Measurements from ENCODE around the gene KBTBD4. TPM values are rescaled to one million over a fixed set of nuclear protein-coding genes. Genes with fewer than 3 reads are reported as not detected.
"Not testable (repeated sequence)": the region's sequence is repeated elsewhere in the genome, so short reads cannot be mapped to it uniquely, and the experiment has no call there.

The KBTBD4 gene
- polyA plus RNA-seq, 3 donors = 25.8 to 27.5 (median 25.9) TPM

- no peak for DNase-seq (ENCODE audit: extremely low read depth in 1 of 11, low read depth in 9 of 11, low spot score in 4 of 11)
Observed at GRCh38 chr11:47570651-47571356, 8.0 kb downstream of the KBTBD4 start.

DNA sequence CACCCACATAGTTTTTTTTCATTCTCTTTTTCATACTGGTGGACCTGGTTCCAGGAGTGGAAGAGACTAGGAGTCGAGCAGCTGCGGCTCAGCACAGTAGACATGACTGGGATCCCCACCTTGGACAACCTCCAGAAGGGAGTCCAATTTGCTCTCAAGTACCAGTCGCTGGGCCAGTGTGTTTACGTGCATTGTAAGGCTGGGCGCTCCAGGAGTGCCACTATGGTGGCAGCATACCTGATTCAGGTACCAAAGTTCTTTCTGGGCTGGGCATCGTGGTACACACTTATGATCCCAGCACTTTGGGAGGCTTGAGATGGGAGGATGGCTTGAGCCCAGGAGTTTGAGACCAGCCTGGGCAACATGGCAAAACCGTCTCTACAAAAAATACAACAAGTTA is 9.1 kb downstream of the KBTBD4 start:
- DNase-seq (ENCODE audit: extremely low read depth in 1 of 11, low read depth in 9 of 11, low spot score in 4 of 11) = no peak

DNA sequence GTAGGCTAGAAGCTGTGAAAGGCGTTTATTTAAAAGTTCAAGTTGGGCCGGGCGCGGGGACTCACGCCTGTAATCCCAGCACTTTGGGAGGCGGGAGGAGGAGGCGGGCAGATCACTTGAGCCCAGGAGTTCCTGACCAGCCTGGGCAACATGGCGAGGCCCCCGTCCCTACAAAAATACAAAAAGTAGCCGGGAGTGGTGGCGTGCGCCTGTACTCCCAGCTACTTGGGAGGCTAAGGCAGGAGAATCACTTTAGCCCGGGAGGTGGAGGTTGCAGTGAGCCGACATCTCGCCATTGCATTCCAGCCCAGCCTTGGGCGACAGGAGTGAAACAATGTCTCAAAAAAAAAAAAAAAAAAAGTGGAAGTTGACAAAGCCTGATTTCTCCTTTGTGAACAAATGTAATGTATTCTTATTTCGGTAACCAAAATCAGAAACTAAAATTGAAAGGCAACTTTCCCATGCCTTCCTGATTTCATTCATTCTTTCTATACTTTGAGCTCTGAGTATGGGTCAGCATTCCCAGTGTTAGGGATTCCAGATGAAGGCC is 12.5 kb downstream of the KBTBD4 start:
- DNase-seq (ENCODE audit: extremely low read depth in 1 of 11, low read depth in 9 of 11, low spot score in 4 of 11) = no peak

DNA sequence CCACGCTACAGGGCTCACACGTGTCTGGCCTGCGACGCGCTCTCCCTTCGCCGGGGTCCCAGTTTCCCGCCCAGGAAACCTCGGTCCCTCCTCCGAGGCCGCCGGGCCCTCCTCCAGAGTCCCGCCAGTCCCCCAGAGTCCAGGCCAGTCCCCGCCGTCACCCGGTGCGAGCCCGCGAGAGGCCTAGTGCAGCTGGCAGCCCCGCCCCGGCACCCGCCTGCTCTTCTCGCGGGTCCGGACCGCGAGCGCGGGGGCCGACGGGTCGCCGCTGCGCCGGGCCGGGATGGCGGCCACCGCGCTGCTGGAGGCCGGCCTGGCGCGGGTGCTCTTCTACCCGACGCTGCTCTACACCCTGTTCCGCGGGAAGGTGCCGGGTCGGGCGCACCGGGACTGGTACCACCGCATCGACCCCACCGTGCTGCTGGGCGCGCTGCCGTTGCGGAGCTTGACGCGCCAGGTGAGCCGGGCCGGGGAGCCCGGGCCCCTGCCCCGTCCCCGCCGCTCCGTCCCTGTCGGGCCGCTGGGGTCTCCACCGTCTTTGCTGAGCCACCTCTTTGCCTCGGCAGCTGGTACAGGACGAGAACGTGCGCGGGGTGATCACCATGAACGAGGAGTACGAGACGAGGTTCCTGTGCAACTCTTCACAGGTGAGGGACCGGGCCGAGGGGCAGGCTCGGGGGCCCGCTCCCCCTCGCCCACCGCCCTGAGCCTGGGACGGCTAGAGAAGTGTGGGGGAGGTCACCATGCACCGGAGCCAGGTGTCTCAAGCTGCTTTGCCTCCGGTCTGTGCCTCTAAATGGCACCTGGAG is 13.2 kb downstream of the KBTBD4 start, which contains the start of gene PTPMT1:
PTPMT1 (plus strand) TSS at position 260 of the 809 bp plus-strand sequence; CDS start at position 284, 24 bp downstream.
- peak in 7 of 11 donors; percentile 59 to 67 (median 62) for DNase-seq (ENCODE audit: extremely low read depth in 1 of 11, low read depth in 9 of 11, low spot score in 4 of 11)

DNA sequence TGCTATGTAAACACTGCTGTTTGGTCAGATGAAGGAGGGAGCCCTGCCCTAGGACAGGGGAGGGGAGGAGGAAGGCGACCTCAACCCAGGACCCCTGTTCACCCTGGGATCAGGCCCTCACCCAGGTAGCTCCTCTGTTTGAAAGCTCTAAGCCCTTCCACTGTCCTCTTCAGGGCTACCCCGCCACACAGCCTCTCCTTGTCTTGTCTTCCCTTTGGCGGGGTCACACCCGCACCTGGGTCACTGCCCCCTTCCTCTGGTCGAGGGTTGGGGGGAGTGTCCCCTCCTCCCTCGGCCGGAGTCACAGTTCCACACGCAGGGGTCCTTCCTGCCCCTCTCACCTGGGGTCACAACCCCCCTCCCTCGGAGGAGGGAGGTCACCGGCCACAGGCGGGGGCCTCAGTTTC is 13.8 kb downstream of the KBTBD4 start:
- DNase-seq (ENCODE audit: extremely low read depth in 1 of 11, low read depth in 9 of 11, low spot score in 4 of 11) = no peak

GRCh38 chr11:47564366-47564765 is 14.4 kb downstream of the KBTBD4 start:
- not testable (repeated sequence) for DNase-seq (ENCODE audit: extremely low read depth in 1 of 11, low read depth in 9 of 11, low spot score in 4 of 11)

GRCh38 chr11:47562393-47562792 is 16.4 kb downstream of the KBTBD4 start:
- DNase-seq (ENCODE audit: extremely low read depth in 1 of 11, low read depth in 9 of 11, low spot score in 4 of 11) = not testable (repeated sequence)

- no peak for DNase-seq (ENCODE audit: extremely low read depth in 1 of 11, low read depth in 9 of 11, low spot score in 4 of 11)
Observed at GRCh38 chr11:47560426-47560825, 18.3 kb downstream of the KBTBD4 start.

- no peak for DNase-seq (ENCODE audit: extremely low read depth in 1 of 11, low read depth in 9 of 11, low spot score in 4 of 11)
Observed at GRCh38 chr11:47558695-47559094, 20.1 kb downstream of the KBTBD4 start.

DNA sequence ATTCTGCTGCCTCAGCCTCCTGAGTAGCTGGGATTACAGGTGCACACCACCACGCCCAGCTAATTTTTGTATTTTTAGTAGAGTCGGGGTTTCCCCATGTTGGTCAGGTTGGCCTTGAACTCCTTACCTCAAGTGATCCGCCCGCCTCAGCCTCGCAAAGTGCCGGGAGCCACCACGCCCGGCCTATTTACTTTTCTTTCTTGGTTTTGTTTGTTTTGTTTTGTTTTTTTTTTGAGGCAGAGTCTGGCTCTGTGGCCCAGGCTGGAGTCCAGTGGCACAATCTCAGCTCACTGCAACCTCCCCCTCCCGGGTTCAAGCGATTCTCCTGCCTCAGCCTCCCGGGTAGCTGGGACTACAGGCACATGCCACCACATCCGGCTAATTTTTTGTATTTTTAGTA is 21.8 kb downstream of the KBTBD4 start:
- not testable (repeated sequence) for DNase-seq (ENCODE audit: extremely low read depth in 1 of 11, low read depth in 9 of 11, low spot score in 4 of 11)

DNA sequence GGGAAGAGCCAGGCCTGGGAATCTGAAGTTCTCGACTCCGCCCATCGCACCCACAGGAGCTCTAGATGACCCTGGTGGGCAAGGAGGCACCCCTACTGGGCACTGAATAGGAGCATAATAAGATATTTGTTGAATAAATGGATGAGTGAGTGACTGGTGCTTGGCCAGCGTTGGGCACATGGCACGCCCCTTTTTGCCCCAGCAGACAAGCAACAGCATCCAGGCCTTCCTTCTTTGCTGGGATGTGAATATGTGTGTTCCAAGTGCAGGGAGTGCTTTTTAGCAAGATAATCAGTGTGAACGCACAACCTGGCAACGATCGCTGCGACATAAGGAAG is 25.4 kb downstream of the KBTBD4 start:
- DNase-seq (ENCODE audit: extremely low read depth in 1 of 11, low read depth in 9 of 11, low spot score in 4 of 11) = peak in 1 of 11 donors; percentile 64

DNA sequence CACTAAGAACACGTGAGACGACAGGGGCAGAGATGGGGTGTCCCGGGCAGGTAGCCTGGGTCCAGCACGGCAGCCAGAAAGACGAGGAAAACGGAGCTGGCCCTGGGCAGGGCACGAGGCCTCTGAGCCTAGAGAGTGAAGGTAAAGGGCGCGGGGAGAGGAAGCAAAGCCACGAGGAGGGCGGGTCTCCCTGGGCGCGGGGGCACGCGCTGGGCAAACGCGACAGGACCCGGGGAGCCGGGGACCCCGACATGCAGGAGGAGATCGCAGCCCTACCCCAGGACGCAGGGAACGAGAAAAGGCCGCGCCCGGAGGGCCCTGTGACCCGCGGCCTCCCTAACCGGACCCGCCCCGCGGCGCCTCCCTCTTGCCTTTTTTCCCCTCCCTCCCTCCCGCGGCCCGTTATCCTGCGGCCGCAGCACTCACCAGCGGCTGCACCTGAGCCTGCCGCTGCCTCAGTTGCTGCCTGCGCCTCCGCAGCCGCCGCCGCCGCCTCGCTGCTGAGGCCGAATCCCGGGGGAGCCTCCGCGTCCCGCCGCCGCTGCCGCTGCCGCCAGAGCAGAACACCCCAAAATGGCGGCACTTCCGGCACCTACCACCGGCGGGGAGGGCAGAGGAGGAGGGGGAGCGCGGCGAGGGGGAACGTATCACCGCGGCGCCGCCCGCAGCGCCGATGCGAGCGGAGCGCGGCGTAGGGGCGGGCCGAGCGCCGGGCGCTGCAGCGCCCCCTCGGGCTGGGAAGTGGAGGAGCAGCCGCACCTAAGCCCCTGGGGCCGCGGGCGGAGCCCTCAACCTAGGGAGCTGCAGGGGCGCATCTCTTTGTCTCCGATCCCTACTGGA is 26.0 kb downstream of the KBTBD4 start, which contains the start of gene CELF1:
CELF1 (minus strand) TSS at position 567 of the 840 bp plus-strand sequence. CDS start 53,609 bp downstream, outside the sequence.
- DNase-seq (ENCODE audit: extremely low read depth in 1 of 11, low read depth in 9 of 11, low spot score in 4 of 11) = peak; percentile 63 to 91 (median 87)

GRCh38 chr11:47552056-47552565 is 26.7 kb downstream of the KBTBD4 start:
- peak in 5 of 11 donors; percentile 22 to 38 (median 34) for DNase-seq (ENCODE audit: extremely low read depth in 1 of 11, low read depth in 9 of 11, low spot score in 4 of 11)

DNA sequence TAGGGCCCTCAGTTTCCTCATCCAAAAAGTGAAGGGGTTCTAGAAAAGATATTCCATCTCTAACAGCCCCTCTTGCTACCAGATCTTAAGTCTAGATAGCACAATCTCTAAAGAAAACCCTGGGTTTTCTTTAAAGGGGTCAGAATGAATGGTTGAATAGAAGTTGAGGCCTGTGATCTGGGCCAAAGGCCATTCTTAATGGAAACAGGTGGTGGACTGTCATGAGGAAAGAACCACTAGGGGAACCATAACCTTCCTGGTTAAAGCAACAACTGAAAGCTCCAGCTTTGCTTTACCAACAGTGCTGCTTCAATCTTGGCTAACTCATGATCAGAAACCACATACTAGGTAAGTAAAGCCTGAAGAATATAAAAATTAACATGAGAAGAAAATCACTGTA is 27.7 kb downstream of the KBTBD4 start:
- DNase-seq (ENCODE audit: extremely low read depth in 1 of 11, low read depth in 9 of 11, low spot score in 4 of 11) = no peak

DNA sequence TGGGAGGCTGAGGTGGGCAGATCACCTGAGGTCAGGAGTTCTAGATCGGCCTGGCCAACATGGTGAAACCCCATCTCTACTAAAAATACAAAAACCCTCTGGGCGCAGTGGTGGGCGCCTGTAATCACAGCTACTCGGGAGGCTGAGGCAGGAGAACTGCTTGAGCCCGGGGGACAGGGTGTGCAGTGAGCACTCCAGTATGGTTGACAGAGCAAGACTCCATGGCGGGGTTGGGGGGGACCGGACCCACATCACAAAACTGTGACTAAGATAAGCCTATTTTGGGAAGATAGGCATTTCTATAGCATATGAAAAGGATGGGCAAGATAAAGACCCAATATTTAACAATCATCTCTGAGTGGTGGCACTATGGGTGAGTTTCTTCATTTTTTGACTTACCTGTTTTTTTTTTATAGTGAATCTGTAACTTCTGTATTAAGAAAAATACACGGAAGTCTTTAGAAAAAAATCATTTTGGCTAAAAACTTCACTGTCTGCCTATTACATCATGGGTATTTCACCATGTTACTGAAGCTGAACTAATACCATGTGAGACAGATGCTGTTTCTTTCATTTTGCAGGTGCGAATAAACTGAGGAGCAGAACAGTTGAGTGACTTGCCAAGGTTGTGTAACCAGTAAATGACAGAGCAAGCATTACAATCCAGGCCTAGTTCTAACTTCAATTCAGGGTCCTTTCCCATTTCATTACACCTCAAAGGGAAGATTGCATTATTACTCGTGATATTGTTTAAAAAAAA is 28.3 kb downstream of the KBTBD4 start:
- DNase-seq (ENCODE audit: extremely low read depth in 1 of 11, low read depth in 9 of 11, low spot score in 4 of 11) = no peak

DNA sequence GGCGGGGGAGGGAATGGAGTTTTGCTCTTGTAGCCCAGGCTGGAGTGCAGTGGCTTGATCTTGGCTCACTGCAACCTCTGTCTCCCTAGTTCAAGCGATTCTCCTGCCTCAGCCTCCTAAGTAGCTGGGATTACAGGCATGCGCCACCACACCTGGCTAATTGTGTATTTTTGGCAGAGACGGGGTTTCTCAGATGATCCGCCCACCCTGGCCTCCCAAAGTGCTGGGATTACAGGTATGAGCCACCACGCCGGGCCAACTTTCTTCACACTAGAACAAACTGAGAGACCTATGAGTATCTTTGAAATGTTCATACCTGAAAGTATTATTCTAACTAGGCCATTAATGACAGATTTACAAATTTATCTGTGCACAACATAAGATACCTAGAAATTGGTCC is 32.5 kb downstream of the KBTBD4 start:
- not testable (repeated sequence) for DNase-seq (ENCODE audit: extremely low read depth in 1 of 11, low read depth in 9 of 11, low spot score in 4 of 11)

DNA sequence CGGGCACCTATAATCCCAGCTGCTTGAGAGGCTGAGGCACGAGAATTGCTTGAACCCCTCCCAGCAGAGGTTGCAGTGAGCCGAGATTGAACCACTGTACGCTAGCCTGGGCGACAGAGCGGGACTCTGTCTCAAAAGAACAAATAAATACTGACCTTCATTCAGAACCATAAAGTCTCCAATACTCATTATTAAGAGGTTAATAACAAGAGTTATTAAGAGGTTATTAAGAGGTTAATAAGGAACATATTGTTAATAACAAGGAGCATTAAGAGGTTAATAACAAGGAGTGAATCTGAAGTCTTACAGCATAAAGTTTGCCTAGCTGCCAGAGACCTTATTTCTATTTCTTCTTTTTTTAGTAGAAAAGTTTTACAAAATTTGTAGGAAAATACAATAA is 33.5 kb downstream of the KBTBD4 start:
- DNase-seq (ENCODE audit: extremely low read depth in 1 of 11, low read depth in 9 of 11, low spot score in 4 of 11) = no peak

DNA sequence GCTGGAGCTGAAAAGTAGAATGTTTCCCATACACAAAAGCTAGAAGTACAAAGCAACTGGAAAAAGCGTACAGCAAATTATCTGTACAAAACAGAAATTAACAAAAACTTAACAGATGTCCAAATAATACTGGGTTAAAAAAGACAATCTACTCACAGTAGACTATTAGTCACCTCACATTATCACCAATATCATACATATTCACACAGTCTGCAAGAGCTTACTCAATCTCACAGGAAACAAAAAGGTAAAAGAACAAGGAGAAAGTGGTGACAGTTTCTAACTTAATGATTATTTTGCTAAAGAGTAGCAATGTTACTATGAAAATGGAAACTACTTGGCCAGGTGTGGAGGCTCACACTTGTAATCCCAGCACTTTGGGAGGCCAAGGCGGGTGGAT is 37.7 kb downstream of the KBTBD4 start:
- no peak for DNase-seq (ENCODE audit: extremely low read depth in 1 of 11, low read depth in 9 of 11, low spot score in 4 of 11)

All from renal cortex interstitium (tissue), 11 donors.